Endodermal cell (in vitro differentiated cells): ENCODE results near the gene EVPL. TPM values are rescaled to one million over a fixed set of nuclear protein-coding genes. Genes with fewer than 3 reads are reported as not detected.

Source experiments
- DNase-seq: peaks from one replicate; pipeline ENCODE4 v3.0.0-alpha.2; 2017
- H3K27ac ChIP-seq: 2 replicates; pipeline ENCODE4 v1.5.1; 2013; ENCODE audit warnings: mild to moderate bottlenecking, low read depth, low read length, moderate library complexity
- H3K27me3 ChIP-seq: 2 replicates; pipeline ENCODE4 v1.6.1; 2013; ENCODE audit warnings: mild to moderate bottlenecking, low read length, moderate library complexity; ENCODE audit not compliant: insufficient read depth, control insufficient read depth, poor library complexity, severe bottlenecking
- H3K36me3 ChIP-seq: 2 replicates; pipeline ENCODE4 v1.7.0; 2013; ENCODE audit warnings: mild to moderate bottlenecking, low read length, moderate library complexity; ENCODE audit not compliant: control insufficient read depth, insufficient read depth
- H3K4me1 ChIP-seq: one replicate; pipeline ENCODE4 v1.7.0; 2013; ENCODE audit warnings: low read length; ENCODE audit not compliant: control insufficient read depth, insufficient read depth
- H3K4me3 ChIP-seq: 2 replicates; pipeline ENCODE4 v1.5.1; 2013; ENCODE audit warnings: mild to moderate bottlenecking, low read length, moderate library complexity
- H3K9ac ChIP-seq: 2 replicates; pipeline ENCODE4 v1.6.1; 2013; ENCODE audit warnings: mild to moderate bottlenecking, low read length, moderate library complexity; ENCODE audit not compliant: poor library complexity, severe bottlenecking; ENCODE audit errors: extremely low read depth
- H3K9me3 ChIP-seq: 2 replicates; pipeline ENCODE4 v1.6.1; 2013; ENCODE audit warnings: mild to moderate bottlenecking, low read length, moderate library complexity; ENCODE audit not compliant: control insufficient read depth
- H3K27ac Mint-ChIP-seq: 2 replicates; pipeline ENCODE4 v1.8.0; 2020; ENCODE audit warnings: mixed read lengths
- H3K27me3 Mint-ChIP-seq: 2 replicates; pipeline ENCODE4 v1.8.0; 2021; ENCODE audit warnings: mild to moderate bottlenecking, mixed read lengths; ENCODE audit not compliant: insufficient read depth
- H3K36me3 Mint-ChIP-seq: 2 replicates; pipeline ENCODE4 v1.8.0; 2020; ENCODE audit warnings: low read depth, mixed read lengths
- H3K4me1 Mint-ChIP-seq: 2 replicates; pipeline ENCODE4 v1.8.0; 2020; ENCODE audit warnings: mixed read lengths
- H3K4me3 Mint-ChIP-seq: 2 replicates; pipeline ENCODE4 v1.8.0; 2020; ENCODE audit warnings: mild to moderate bottlenecking, moderate library complexity, mixed read lengths
- H3K9me3 Mint-ChIP-seq: 2 replicates; pipeline ENCODE4 v1.8.0; 2020; ENCODE audit warnings: mild to moderate bottlenecking, mixed read lengths
- CTCF ChIP-seq: fragments of 200-600 bp; sonication (generic); conservative IDR thresholded peaks from 2 replicates; pipeline ENCODE4 v1.5.0; 2021; ENCODE audit warnings: antibody characterized with exemption, mild to moderate bottlenecking
- WGBS, 2 experiments: methylation state at CpG; one replicate each; pipeline versions ENCODE4 v1.1.5 to v1.1.7; 2013; ENCODE audit warnings: missing lambda C conversion rate in 2 of 2, mixed read lengths in 1 of 2; ENCODE audit not compliant: insufficient coverage in 1 of 2, insufficient read length in 1 of 2; 5-methylcytosine and 5-hydroxymethylcytosine counted together
- total RNA-seq, 2 donors: library from RNA; stranded (reverse); fragmentation: NEBNext Ultra II Directional in 1 of 2; extraction: Animal tissue kit (Norgen Biotek cat#: 25700) in 1 of 2; gene quantifications; 2 replicates in 1 of 2; 3 replicates in 1 of 2; pipeline ENCODE4 v1.2.1, GENCODE V29; 2021

EVPL gene
- total RNA-seq, 2 donors from 2014 or later: 0.20 to 0.51 TPM

GRCh38 chr17:76003915-76004314 lies 23.2 kb downstream of the EVPL start:
- Mint-ChIP-seq H3K27ac (no peak overlapping the region), H3K4me3 (no peak overlapping the region), H3K36me3 (peaks cover 13% of the 10 kb centered on the region), H3K27me3 (no peaks in the 10 kb centered on the region), H3K9me3 (no peaks in the 10 kb centered on the region), H3K4me1 (no peaks in the 10 kb centered on the region)
- Histone ChIP-seq H3K4me3 (no peak overlapping the region), H3K9ac (no peak overlapping the region), H3K4me1 (no peaks in the 10 kb centered on the region), H3K27me3 (no peaks in the 10 kb centered on the region), H3K36me3 (peaks cover 11% of the 10 kb centered on the region), H3K27ac (no peak overlapping the region), H3K9me3 (no peaks in the 10 kb centered on the region)
- TF ChIP-seq CTCF: no peak
- WGBS, 2 experiments: 89 to 100% methylated on average over 4 to 6 of the region's 6 CpGs
- DNase-seq: no peak

GRCh38 chr17:76002100-76002499 lies 25.0 kb downstream of the EVPL start:
- Mint-ChIP-seq H3K27me3 (no peaks in the 10 kb centered on the region), H3K27ac (no peak overlapping the region), H3K4me3 (no peak overlapping the region), H3K9me3 (no peaks in the 10 kb centered on the region), H3K4me1 (no peaks in the 10 kb centered on the region), H3K36me3 (peaks cover 18% of the 10 kb centered on the region)
- Histone ChIP-seq H3K4me1 (no peaks in the 10 kb centered on the region), H3K27ac (no peak overlapping the region), H3K36me3 (peaks cover 11% of the 10 kb centered on the region), H3K9me3 (no peaks in the 10 kb centered on the region), H3K27me3 (no peaks in the 10 kb centered on the region), H3K4me3 (no peak overlapping the region), H3K9ac (no peak overlapping the region)
- TF ChIP-seq CTCF: no peak
- WGBS, 2 experiments: 94 to 98% methylated on average over 11 to 12 of the region's 12 CpGs
- DNase-seq: peak; percentile 47

GRCh38 chr17:76000755-76001521 lies 26.2 kb downstream of the EVPL start, which contains the start of gene CDK3:
Gene CDK3, plus strand, starts transcription at chr17:76000855. Its CDS starts 571 bp downstream, at chr17:76001426.
- DNase-seq: no peak

More at GRCh38 chr17:76000755-76001521, 26.2 kb downstream of the EVPL start, which contains the start of gene CDK3:
- Histone ChIP-seq H3K36me3 (peaks cover 11% of the 10 kb centered on the region), H3K4me3 (no peak within 1 kb of the TSS), H3K9ac (no peak within 1 kb of the TSS), H3K27ac (peak within 1 kb of the TSS; percentile 4), H3K27me3 (no peaks in the 10 kb centered on the region), H3K9me3 (no peaks in the 10 kb centered on the region), H3K4me1 (no peaks in the 10 kb centered on the region)
- WGBS, 2 experiments: 83 to 88% methylated on average over 8 to 21 of the region's 21 CpGs
- Mint-ChIP-seq H3K4me1 (no peaks in the 10 kb centered on the region), H3K27me3 (no peaks in the 10 kb centered on the region), H3K4me3 (no peak within 1 kb of the TSS), H3K36me3 (peaks cover 18% of the 10 kb centered on the region), H3K27ac (peak within 1 kb of the TSS; percentile 84), H3K9me3 (no peaks in the 10 kb centered on the region)
- TF ChIP-seq CTCF: no peak
